GM12892 (cell line): ENCODE results near the gene PPAT.

Source experiments
- POLR2A ChIP-seq: IDR thresholded peaks from 2 replicates; pipeline ENCODE4 v1.6.1; 2011; ENCODE audit warnings: low read depth, low read length, control low read depth
- POLR2AphosphoS5 ChIP-seq: IDR thresholded peaks from 2 replicates; pipeline ENCODE4 v1.6.1; 2011; ENCODE audit warnings: low read depth, low read length, control low read depth
- TAF1 ChIP-seq: IDR thresholded peaks from 2 replicates; pipeline ENCODE4 v1.6.1; 2011; ENCODE audit warnings: low read depth, mild to moderate bottlenecking, control low read depth, low read length, borderline replicate concordance

DNA sequence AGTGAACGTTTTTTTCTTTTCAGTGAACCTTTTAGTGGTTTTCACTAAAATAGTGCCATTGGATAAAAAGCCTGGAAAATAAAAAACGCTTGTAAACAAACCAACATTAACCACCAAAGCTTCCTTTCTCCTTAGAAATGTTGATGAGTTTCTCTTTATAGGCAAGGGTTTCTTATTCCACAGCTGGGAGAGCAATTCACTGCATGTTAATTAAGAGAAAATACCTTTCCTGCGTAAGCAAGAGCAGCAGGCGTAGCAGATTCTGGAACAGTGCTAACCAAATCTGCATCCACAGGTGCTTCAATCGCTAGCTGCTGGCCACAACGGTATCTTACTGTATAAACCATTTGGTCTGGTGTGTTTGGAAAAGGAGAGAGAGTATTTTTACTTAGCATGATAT, 34.9 kb downstream of the PPAT start:
- no peak for TF ChIP-seq POLR2AphosphoS5
- TF ChIP-seq TAF1: no peak
- TF ChIP-seq POLR2A: no peak
